GM12878 (cell line): Measurements from ENCODE around the gene ADAP1. TPM values are rescaled to one million over a fixed set of nuclear protein-coding genes. Genes with fewer than 3 reads are reported as not detected.

Source experiments
- ATAC-seq: fragments of 200-7000 bp; cut with Tn5 transposase; 3 replicates; pipeline ENCODE4 v1.9.1; 2020; ENCODE audit warnings: mild to moderate bottlenecking, moderate library complexity
- BruUV-seq: library from RNA; stranded (reverse); fragments of 400-500 nt; replicated peaks from 2 replicates; lab custom pipeline; 2021; lab: Mats Ljungman, UMichigan
- CTCF ChIA-PET: fragments of 300-600 bp; sonication (Branson Sonifier 250); formaldehyde crosslinking; extraction: SDS; loops from one replicate; lab custom pipeline; 2021; ENCODE audit warnings: inconsistent platforms; lab: Yijun Ruan, JAX
- POLR2A ChIA-PET: fragments of 350-600 bp; formaldehyde crosslinking; extraction: SDS; loops from one replicate; lab custom pipeline; 2021; ENCODE audit warnings: inconsistent platforms; lab: Charles Lee
- RAD21 ChIA-PET: fragments of 300-600 bp; sonication (Branson Sonifier 250); formaldehyde crosslinking; loops from one replicate; lab custom pipeline; 2023; ENCODE audit warnings: antibody characterized with exemption; ENCODE audit not compliant: unreplicated experiment; lab: Charles Lee
- SMC1A ChIA-PET: fragments of 300-600 bp; sonication (Branson Sonifier 250); formaldehyde crosslinking; loops from one replicate; lab custom pipeline; 2023; ENCODE audit not compliant: unreplicated experiment, uncharacterized antibody; lab: Charles Lee
- DNase-seq: peaks from one replicate; pipeline ENCODE4 v3.0.0-alpha.2; 2011; ENCODE audit warnings: low read depth, low spot score
- FAIRE-seq: peaks from 3 replicates; lab custom pipeline; 2011; peaks lifted over from hg19 to GRCh38; lab: Jason Lieb, UNC
- H2AFZ ChIP-seq: 2 replicates; pipeline ENCODE4 v1.6.0; 2011; ENCODE audit warnings: low read depth, low read length, control low read depth; ENCODE audit not compliant: control insufficient read depth
- H3K27ac ChIP-seq: 2 replicates; pipeline ENCODE4 v1.5.1; 2011; ENCODE audit warnings: control low read depth; ENCODE audit not compliant: control insufficient read depth, insufficient read depth
- H3K27me3 ChIP-seq, 2 experiments: replicated peaks in 1 of 2; 2 replicates each; pipeline versions ENCODE4 v1.6.0 to v1.6.1; 2011; ENCODE audit warnings: low read length in 1 of 2; ENCODE audit not compliant: control insufficient read depth in 2 of 2, insufficient read depth in 2 of 2
- H3K36me3 ChIP-seq, 2 experiments: 2 replicates each; pipeline ENCODE4 v1.5.1; 2011; ENCODE audit warnings: low read length in 1 of 2; ENCODE audit not compliant: control insufficient read depth in 2 of 2, insufficient read depth in 2 of 2
- H3K4me1 ChIP-seq: 2 replicates; pipeline ENCODE4 v1.6.1; 2011; ENCODE audit warnings: mild to moderate bottlenecking, low read length, moderate library complexity, mixed read lengths; ENCODE audit not compliant: control insufficient read depth, insufficient read depth
- H3K4me2 ChIP-seq: 2 replicates; pipeline ENCODE4 v1.6.0; 2011; ENCODE audit warnings: control low read depth; ENCODE audit not compliant: control insufficient read depth, insufficient read depth
- H3K4me3 ChIP-seq: fragments of 200-600 bp; sonication (generic); 2 replicates; pipeline ENCODE4 v1.5.1; 2016
- H3K79me2 ChIP-seq: 2 replicates; pipeline ENCODE4 v1.6.0; 2011; ENCODE audit warnings: low read length; ENCODE audit not compliant: control insufficient read depth, insufficient read depth
- H3K9ac ChIP-seq: 2 replicates; pipeline ENCODE4 v1.8.0; 2011; ENCODE audit warnings: low read length, control low read depth, mixed read lengths; ENCODE audit not compliant: control insufficient read depth, insufficient read depth
- H3K9me3 ChIP-seq: replicated peaks from 3 replicates; pipeline ENCODE4 v1.5.1; 2011; ENCODE audit warnings: mild to moderate bottlenecking, low read length; ENCODE audit not compliant: control insufficient read depth, insufficient read depth
- H4K20me1 ChIP-seq: 2 replicates; pipeline ENCODE4 v1.6.0; 2011; ENCODE audit not compliant: control insufficient read depth, insufficient read depth
- BMI1 ChIP-seq: fragments of 450-650 bp; IDR thresholded peaks from 2 replicates; pipeline ENCODE4 v1.6.1; 2016; ENCODE audit warnings: mild to moderate bottlenecking, moderate library complexity, borderline replicate concordance
- CBFB ChIP-seq: IDR thresholded peaks from 2 replicates; pipeline ENCODE4 v1.6.1; 2016; ENCODE audit warnings: antibody characterized with exemption, low read depth
- EED ChIP-seq: sonication (generic); IDR thresholded peaks from 2 replicates; pipeline ENCODE4 v1.6.1; 2016; ENCODE audit warnings: antibody characterized with exemption, low read depth
- FOXM1 ChIP-seq: IDR thresholded peaks from 2 replicates; pipeline ENCODE4 v1.6.1; 2012; ENCODE audit warnings: low read depth, mild to moderate bottlenecking, inconsistent platforms, low read length, moderate library complexity
- LARP7 ChIP-seq: fragments of 450-650 bp; IDR thresholded peaks from 2 replicates; pipeline ENCODE4 v1.6.1; 2017; ENCODE audit warnings: mild to moderate bottlenecking
- PAX5 ChIP-seq: IDR thresholded peaks from 2 replicates; pipeline ENCODE4 v1.6.1; 2011; ENCODE audit warnings: low read depth, low read length, borderline replicate concordance
- WGBS: methylation state at CpG from one replicate; pipeline ENCODE4 v1.1.6; 2016; ENCODE audit warnings: low lambda C conversion rate; ENCODE audit not compliant: insufficient replicate concordance, insufficient coverage; ENCODE audit errors: missing lambda C conversion rate; 5-methylcytosine and 5-hydroxymethylcytosine counted together
- in situ Hi-C: fragments of 300-500 bp; cut with MboI; formaldehyde crosslinking; loops from 9 replicates; pipeline ENCODE4 v1.14.3; 2018; ENCODE audit warnings: mixed read lengths
- intact Hi-C: fragments of 100-400 bp; cut with micrococcal nuclease; formaldehyde crosslinking; loops from one replicate; pipeline ENCODE4 v1.14.2; 2022; ENCODE audit not compliant: unreplicated experiment
- polyA plus RNA-seq, 11 experiments: library from polyadenylated mRNA; depleted of rRNA in 4 of 11; unstranded in 6 of 11; stranded (reverse) in 5 of 11; fragments of >200 nt; fragmentation: Nextera tagmentation in 4 of 11; fragmentation: Illumina TruSeq in 1 of 11; extraction: Ambion mirVana in 4 of 11; extraction: Trizol in 1 of 11; gene quantifications; 1 replicate in 1 of 11; 2 replicates in 10 of 11; pipeline versions ENCODE4 v1.2.1 to v1.2.3, GENCODE V29; 2011 to 2016; ENCODE audit warnings: inconsistent platforms in 2 of 11, missing spikeins in 2 of 11, low read depth in 1 of 11
- total RNA-seq, 4 experiments: library from RNA; depleted of rRNA in 3 of 4; stranded (reverse); fragments of >200 nt in 3 of 4; fragmentation: Illumina TruSeq in 1 of 4; extraction: Trizol in 1 of 4; gene quantifications; 2 replicates each; pipeline versions ENCODE4 v1.2.1 to v1.2.3, GENCODE V29; 2013 to 2021

ADAP1 gene
- total and polyA plus RNA-seq, 10 of the 15 experiments (the other 5 are each of a cell fraction or from before 2014, with no cell fraction given) = 0.22 to 44.2 (median 22.0) TPM; not detected in 1

DNA sequence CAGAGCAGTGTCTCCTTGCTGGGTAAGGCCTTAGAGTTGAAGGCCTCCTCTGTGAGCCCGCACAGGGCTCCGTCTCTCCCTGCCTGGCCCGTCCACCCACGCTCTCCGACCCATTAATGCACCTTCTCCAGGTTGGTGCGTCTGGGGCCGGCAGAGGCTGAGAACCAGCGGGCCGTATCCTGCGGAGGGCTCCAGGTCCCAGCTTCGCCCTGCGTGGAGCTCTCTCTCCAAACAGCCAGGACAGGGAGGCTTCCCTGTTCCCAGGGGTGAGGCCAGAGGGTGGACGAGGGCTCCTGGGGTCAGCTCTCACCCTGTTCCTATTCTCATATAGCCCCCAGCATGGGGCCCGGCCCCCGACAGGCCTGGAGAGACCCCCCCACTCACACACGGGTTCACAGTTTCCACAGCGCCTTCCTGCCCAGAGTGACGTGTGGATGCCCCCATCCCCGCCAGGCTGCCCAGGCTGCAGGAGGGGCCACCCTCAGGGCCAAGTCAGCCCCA is 43.5 kb downstream of the ADAP1 start:
- WGBS = 76% methylated on average over 17 of the region's 19 CpGs
- H3K4me3 ChIP-seq = no peak overlapping the region
- H3K9ac ChIP-seq = no peak overlapping the region
- ChIA-PET CTCF (interaction anchor here (1.6 to 3.9 kb wide), 3 partner anchors 12 to 43 kb away, joined by 6 to 31 read pairs (median 20); partner anchors contain the start of gene ADAP1), POLR2A (interaction anchor here (0.5 to 1.9 kb wide), 4 partner anchors 12 to 45 kb away, joined by 3 to 13 read pairs (median 10); no protein-coding TSS in a partner anchor), SMC1A (interaction anchor here (1.3 to 4.2 kb wide), 9 partner anchors 10 to 175 kb away, joined by 3 to 31 read pairs (median 9); partner anchors contain the start of gene ADAP1), RAD21 (interaction anchor here (1.2 to 3.1 kb wide), 12 partner anchors 9 to 82 kb away, joined by 4 to 20 read pairs (median 12); no protein-coding TSS in a partner anchor)
- no peak overlapping the region for H2AFZ ChIP-seq
- ATAC-seq = no peak
- no peak for DNase-seq
- intact Hi-C loops = loop anchor here (1.0 kb wide), 2 partner anchors 25 to 39 kb away; no protein-coding TSS in a partner anchor
- peaks cover 0 to 5% of the 10 kb centered on the region in 2 experiments; a peak in 2 of 4 replicates for H3K36me3 ChIP-seq
- in situ Hi-C loops = no loop called here
- H3K9me3 ChIP-seq = no peaks in the 10 kb centered on the region
- FAIRE-seq = no peak
- no TSS peak for BruUV-seq
- H3K27ac ChIP-seq = peak overlapping the region; percentile 22
- TF ChIP-seq EED (no peak), PAX5 (no peak), CBFB (no peak), LARP7 (0 out of 2 replicates have a peak, but pooled peaks have one; percentile 0), FOXM1 (no peak), BMI1 (no peak)
- no peaks in the 10 kb centered on the region for H4K20me1 ChIP-seq
- peaks cover 16% of the 10 kb centered on the region for H3K4me1 ChIP-seq
- no peaks in the 10 kb centered on the region; the same call in none of the 2 replicates for H3K79me2 ChIP-seq
- no peak overlapping the region for H3K4me2 ChIP-seq
- H3K27me3 ChIP-seq = no peaks in the 10 kb centered on the region
